GM12878 (cell line): ENCODE data around the gene EPHA10. TPM values are rescaled to one million over a fixed set of nuclear protein-coding genes. Genes with fewer than 3 reads are reported as not detected.
A peak's percentile ranks its signal among the peaks of the same experiment; 100 is the strongest.
"Not testable (repeated sequence)": the region's sequence is repeated elsewhere in the genome, so short reads cannot be mapped to it uniquely, and the experiment has no call there.

Experiments
- ATAC-seq: fragments of 200-7000 bp; cut with Tn5 transposase; 3 replicates; pipeline ENCODE4 v1.9.1; 2020; ENCODE audit warnings: mild to moderate bottlenecking, moderate library complexity
- BruUV-seq: library from RNA; stranded (reverse); fragments of 400-500 nt; replicated peaks from 2 replicates; lab custom pipeline; 2021; lab: Mats Ljungman, UMichigan
- CTCF ChIA-PET: fragments of 300-600 bp; sonication (Branson Sonifier 250); formaldehyde crosslinking; extraction: SDS; loops from one replicate; lab custom pipeline; 2021; ENCODE audit warnings: inconsistent platforms; lab: Yijun Ruan, JAX
- POLR2A ChIA-PET: fragments of 350-600 bp; formaldehyde crosslinking; extraction: SDS; loops from one replicate; lab custom pipeline; 2021; ENCODE audit warnings: inconsistent platforms; lab: Charles Lee
- RAD21 ChIA-PET: fragments of 300-600 bp; sonication (Branson Sonifier 250); formaldehyde crosslinking; loops from one replicate; lab custom pipeline; 2023; ENCODE audit warnings: antibody characterized with exemption; ENCODE audit not compliant: unreplicated experiment; lab: Charles Lee
- SMC1A ChIA-PET: fragments of 300-600 bp; sonication (Branson Sonifier 250); formaldehyde crosslinking; loops from one replicate; lab custom pipeline; 2023; ENCODE audit not compliant: unreplicated experiment, uncharacterized antibody; lab: Charles Lee
- DNase-seq: peaks from one replicate; pipeline ENCODE4 v3.0.0-alpha.2; 2011; ENCODE audit warnings: low read depth, low spot score
- FAIRE-seq: peaks from 3 replicates; lab custom pipeline; 2011; peaks lifted over from hg19 to GRCh38; lab: Jason Lieb, UNC
- H2AFZ ChIP-seq: 2 replicates; pipeline ENCODE4 v1.6.0; 2011; ENCODE audit warnings: low read depth, low read length, control low read depth; ENCODE audit not compliant: control insufficient read depth
- H3K27ac ChIP-seq: 2 replicates; pipeline ENCODE4 v1.5.1; 2011; ENCODE audit warnings: control low read depth; ENCODE audit not compliant: control insufficient read depth, insufficient read depth
- H3K27me3 ChIP-seq, 2 experiments: replicated peaks in 1 of 2; 2 replicates each; pipeline versions ENCODE4 v1.6.0 to v1.6.1; 2011; ENCODE audit warnings: low read length in 1 of 2; ENCODE audit not compliant: control insufficient read depth in 2 of 2, insufficient read depth in 2 of 2
- H3K36me3 ChIP-seq, 2 experiments: 2 replicates each; pipeline ENCODE4 v1.5.1; 2011; ENCODE audit warnings: low read length in 1 of 2; ENCODE audit not compliant: control insufficient read depth in 2 of 2, insufficient read depth in 2 of 2
- H3K4me1 ChIP-seq: 2 replicates; pipeline ENCODE4 v1.6.1; 2011; ENCODE audit warnings: mild to moderate bottlenecking, low read length, moderate library complexity, mixed read lengths; ENCODE audit not compliant: control insufficient read depth, insufficient read depth
- H3K4me2 ChIP-seq: 2 replicates; pipeline ENCODE4 v1.6.0; 2011; ENCODE audit warnings: control low read depth; ENCODE audit not compliant: control insufficient read depth, insufficient read depth
- H3K4me3 ChIP-seq: fragments of 200-600 bp; sonication (generic); 2 replicates; pipeline ENCODE4 v1.5.1; 2016
- H3K79me2 ChIP-seq: 2 replicates; pipeline ENCODE4 v1.6.0; 2011; ENCODE audit warnings: low read length; ENCODE audit not compliant: control insufficient read depth, insufficient read depth
- H3K9ac ChIP-seq: 2 replicates; pipeline ENCODE4 v1.8.0; 2011; ENCODE audit warnings: low read length, control low read depth, mixed read lengths; ENCODE audit not compliant: control insufficient read depth, insufficient read depth
- H3K9me3 ChIP-seq: replicated peaks from 3 replicates; pipeline ENCODE4 v1.5.1; 2011; ENCODE audit warnings: mild to moderate bottlenecking, low read length; ENCODE audit not compliant: control insufficient read depth, insufficient read depth
- H4K20me1 ChIP-seq: 2 replicates; pipeline ENCODE4 v1.6.0; 2011; ENCODE audit not compliant: control insufficient read depth, insufficient read depth
- BCL11A ChIP-seq: IDR thresholded peaks from 2 replicates; pipeline ENCODE4 v1.6.1; 2011; ENCODE audit warnings: low read depth, low read length
- E2F4 ChIP-seq: IDR thresholded peaks from 2 replicates; pipeline ENCODE4 v1.6.1; 2012; ENCODE audit warnings: low read depth, low read length, improper control_type of control experiment
- ZBTB33 ChIP-seq: fragments of 450-650 bp; IDR thresholded peaks from 2 replicates; pipeline ENCODE4 v1.6.1; 2017; ENCODE audit warnings: mild to moderate bottlenecking
- WGBS: methylation state at CpG from one replicate; pipeline ENCODE4 v1.1.6; 2016; ENCODE audit warnings: low lambda C conversion rate; ENCODE audit not compliant: insufficient replicate concordance, insufficient coverage; ENCODE audit errors: missing lambda C conversion rate; 5-methylcytosine and 5-hydroxymethylcytosine counted together
- in situ Hi-C: fragments of 300-500 bp; cut with MboI; formaldehyde crosslinking; loops from 9 replicates; pipeline ENCODE4 v1.14.3; 2018; ENCODE audit warnings: mixed read lengths
- intact Hi-C: fragments of 100-400 bp; cut with micrococcal nuclease; formaldehyde crosslinking; loops from one replicate; pipeline ENCODE4 v1.14.2; 2022; ENCODE audit not compliant: unreplicated experiment
- polyA plus RNA-seq, 11 experiments: library from polyadenylated mRNA; depleted of rRNA in 4 of 11; unstranded in 6 of 11; stranded (reverse) in 5 of 11; fragments of >200 nt; fragmentation: Nextera tagmentation in 4 of 11; fragmentation: Illumina TruSeq in 1 of 11; extraction: Ambion mirVana in 4 of 11; extraction: Trizol in 1 of 11; gene quantifications; 1 replicate in 1 of 11; 2 replicates in 10 of 11; pipeline versions ENCODE4 v1.2.1 to v1.2.3, GENCODE V29; 2011 to 2016; ENCODE audit warnings: inconsistent platforms in 2 of 11, missing spikeins in 2 of 11, low read depth in 1 of 11
- total RNA-seq, 4 experiments: library from RNA; depleted of rRNA in 3 of 4; stranded (reverse); fragments of >200 nt in 3 of 4; fragmentation: Illumina TruSeq in 1 of 4; extraction: Trizol in 1 of 4; gene quantifications; 2 replicates each; pipeline versions ENCODE4 v1.2.1 to v1.2.3, GENCODE V29; 2013 to 2021

Gene EPHA10
- total and polyA plus RNA-seq, 10 of the 15 experiments (the other 5 are each of a cell fraction or from before 2014, with no cell fraction given) = 0.05 to 0.06 TPM; not detected in 8

- WGBS = 62% methylated on average over 2 of the region's 2 CpGs
- in situ Hi-C loops = no loop called here
- no peaks in the 10 kb centered on the region for H3K36me3 ChIP-seq
- RAD21 ChIA-PET = no interaction called here
- H3K9me3 ChIP-seq = no peaks in the 10 kb centered on the region; the same call in 2 of the 3 replicates
- DNase-seq = no peak
- no peak for TF ChIP-seq E2F4
- no peak for TF ChIP-seq ZBTB33
- no peak for TF ChIP-seq BCL11A
- TF ChIP-seq, all 136 proteins: peak for 0
- no peaks in the 10 kb centered on the region for H3K4me1 ChIP-seq
- H4K20me1 ChIP-seq = no peaks in the 10 kb centered on the region
- FAIRE-seq (no peak), ATAC-seq (peak; percentile 35)
- no peak overlapping the region for H3K27ac ChIP-seq
- no TSS peak for BruUV-seq
- no peaks in the 10 kb centered on the region for H3K79me2 ChIP-seq
- intact Hi-C loops = no loop called here
- H3K9ac ChIP-seq = no peak overlapping the region
- H3K27me3 ChIP-seq = no peaks in the 10 kb centered on the region; a peak in 1 of 4 replicates
- no peak overlapping the region for H2AFZ ChIP-seq
- H3K4me3 ChIP-seq = no peak overlapping the region
- ChIA-PET CTCF (no interaction called here), SMC1A (no interaction called here), POLR2A (no interaction called here)
- no peak overlapping the region for H3K4me2 ChIP-seq
Measured at GRCh38 chr1:37739222-37739621, 25.7 kb downstream of the EPHA10 start.

GRCh38 chr1:37738619-37739018, 26.3 kb downstream of the EPHA10 start:
- FAIRE-seq, RAD21 ChIA-PET, H3K79me2 ChIP-seq, H4K20me1 ChIP-seq, CTCF ChIA-PET, POLR2A ChIA-PET, H3K9me3 ChIP-seq, DNase-seq, BruUV-seq, intact Hi-C loops, H2AFZ ChIP-seq, SMC1A ChIA-PET, H3K27me3 ChIP-seq, H3K9ac ChIP-seq, ATAC-seq, in situ Hi-C loops, H3K4me3 ChIP-seq, H3K4me1 ChIP-seq, H3K4me2 ChIP-seq, H3K36me3 ChIP-seq, H3K27ac ChIP-seq: not testable (repeated sequence)
- WGBS = 76% methylated on average over 3 of the region's 4 CpGs

- H3K4me2 ChIP-seq, CTCF ChIA-PET, H3K36me3 ChIP-seq, BruUV-seq, H3K4me1 ChIP-seq, SMC1A ChIA-PET, in situ Hi-C loops, DNase-seq, FAIRE-seq, H3K27ac ChIP-seq, H3K79me2 ChIP-seq, intact Hi-C loops, H4K20me1 ChIP-seq, POLR2A ChIA-PET, RAD21 ChIA-PET, H3K4me3 ChIP-seq, H3K9me3 ChIP-seq, H2AFZ ChIP-seq, H3K27me3 ChIP-seq, H3K9ac ChIP-seq, ATAC-seq: not testable (repeated sequence)
- WGBS = 55% methylated on average over 6 of the region's 7 CpGs
Measured at GRCh38 chr1:37737975-37738374, 26.9 kb downstream of the EPHA10 start.
